NCI-H2196 treated with DMSO at 0.1 percent for 48 hours (cell line): ENCODE data around the gene SNRNP40.

Experiments used
- DNase-seq: peaks from one replicate; lab custom pipeline; 2025; ENCODE audit not compliant: unreplicated experiment; lab: John Stamatoyannopoulos, UW

The SNRNP40 gene

GRCh38 chr1:31296486-31297276 lies at the start of gene SNRNP40, which contains the start of gene ZCCHC17:
Gene SNRNP40 (minus strand): TSS chr1:31296788. CDS start chr1:31296751, 37 bp downstream.
Gene ZCCHC17 (plus strand): TSS chr1:31297032. CDS start chr1:31310099, 13,067 bp downstream.
- DNase-seq = peak; percentile 97

GRCh38 chr1:31345635-31346034 lies 49.0 kb upstream of the SNRNP40 start:
- no peak for DNase-seq

GRCh38 chr1:31344503-31344902 lies 47.9 kb upstream of the SNRNP40 start:
- DNase-seq = no peak

GRCh38 chr1:31336687-31337467 lies 40.3 kb upstream of the SNRNP40 start:
- DNase-seq = no peak

GRCh38 chr1:31335007-31335406 lies 38.4 kb upstream of the SNRNP40 start:
- peak; percentile 50 for DNase-seq

- DNase-seq = no peak
Observed at GRCh38 chr1:31327381-31327780, 30.8 kb upstream of the SNRNP40 start.

- DNase-seq = no peak
Observed at GRCh38 chr1:31326461-31326860, 29.9 kb upstream of the SNRNP40 start.

GRCh38 chr1:31324992-31325391 lies 28.4 kb upstream of the SNRNP40 start:
- no peak for DNase-seq

- DNase-seq = no peak
Observed at GRCh38 chr1:31324093-31324492, 27.5 kb upstream of the SNRNP40 start.

GRCh38 chr1:31318146-31318545 lies 21.6 kb upstream of the SNRNP40 start:
- no peak for DNase-seq

- no peak for DNase-seq
Observed at GRCh38 chr1:31315902-31316301, 19.3 kb upstream of the SNRNP40 start.

- DNase-seq = no peak
Observed at GRCh38 chr1:31310198-31310597, 13.6 kb upstream of the SNRNP40 start.

- DNase-seq = no peak
Observed at GRCh38 chr1:31308036-31308435, 11.4 kb upstream of the SNRNP40 start.

GRCh38 chr1:31306278-31306677 lies 9.7 kb upstream of the SNRNP40 start:
- DNase-seq = no peak

GRCh38 chr1:31302709-31303441 lies 6.3 kb upstream of the SNRNP40 start:
- no peak for DNase-seq

GRCh38 chr1:31300193-31300592 lies 3.6 kb upstream of the SNRNP40 start:
- no peak for DNase-seq

GRCh38 chr1:31299365-31299764 lies 2.8 kb upstream of the SNRNP40 start:
- no peak for DNase-seq

GRCh38 chr1:31297277-31298247 lies 974 bp upstream of the SNRNP40 start:
- DNase-seq = no peak

GRCh38 chr1:31295874-31296485 lies 608 bp downstream of the SNRNP40 start:
- no peak for DNase-seq

- no peak for DNase-seq
Observed at GRCh38 chr1:31289021-31289420, 7.6 kb downstream of the SNRNP40 start.
